ENCODE measurements around the gene TNFRSF4. TPM values are rescaled to one million over a fixed set of nuclear protein-coding genes. Genes with fewer than 3 reads are reported as not detected.

TNFRSF4 gene
- total RNA-seq, 4 donors from 2014 or later = 0.69 to 1.4 TPM; not detected in 2

DNA sequence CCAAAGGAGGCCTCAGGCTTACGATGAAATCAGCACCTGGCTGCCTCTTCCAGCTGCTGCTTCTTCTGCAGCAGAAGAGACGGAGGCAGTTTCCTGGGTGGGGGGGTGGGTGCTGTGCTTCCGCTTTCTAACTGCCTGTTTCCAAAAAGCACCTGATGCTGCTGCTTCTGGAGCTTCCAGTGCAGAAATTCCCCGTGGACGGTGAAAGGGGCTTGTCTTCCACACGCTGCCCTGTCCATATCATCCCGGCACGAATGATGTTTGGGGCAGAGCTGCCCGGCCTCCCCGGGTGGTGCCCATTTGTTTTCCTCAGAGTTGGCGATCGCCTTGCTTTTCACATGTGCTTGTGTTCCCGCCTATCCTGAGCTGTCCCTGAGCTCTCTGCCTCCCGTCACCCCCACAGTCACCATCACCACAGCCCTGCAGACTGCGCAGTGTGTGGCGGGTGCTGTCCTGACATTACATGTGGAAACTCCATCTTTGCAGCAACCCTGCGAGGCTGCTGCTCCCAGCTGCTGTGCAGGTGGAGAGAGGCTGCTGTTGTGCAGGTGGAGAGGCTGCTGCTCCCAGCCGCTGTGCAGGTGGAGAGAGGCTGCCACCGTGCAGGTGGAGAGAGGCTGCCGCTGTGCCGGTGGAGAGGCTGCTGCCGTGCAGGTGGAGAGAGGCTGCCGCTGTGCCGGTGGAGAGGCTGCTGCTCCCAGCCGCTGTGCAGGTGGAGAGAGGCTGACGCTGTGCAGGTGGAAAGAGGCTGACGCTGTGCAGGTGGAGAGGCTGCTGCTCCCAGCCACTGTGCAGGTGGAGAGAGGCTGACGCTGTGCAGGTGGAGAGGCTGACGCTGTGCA lies 38.5 kb downstream of the TNFRSF4 start:
- intact Hi-C loops (cut with DNase I; ENCODE audit: low total_unique reads) = no loop called here
- no peak for DNase-seq (ENCODE audit: low spot score in 2 of 2)
- no peak overlapping the region for H3K4me3 ChIP-seq (ENCODE audit: low read depth, poor library complexity, severe bottlenecking)
- TF ChIP-seq CTCF (IDR thresholded peaks at IDR 0.05) (no peak), POLR2A (IDR thresholded peaks at IDR 0.05) (no peak)
- WGBS, 2 donors = 82 to 83% methylated on average over 28 to 29 of the region's 29 CpGs

DNA sequence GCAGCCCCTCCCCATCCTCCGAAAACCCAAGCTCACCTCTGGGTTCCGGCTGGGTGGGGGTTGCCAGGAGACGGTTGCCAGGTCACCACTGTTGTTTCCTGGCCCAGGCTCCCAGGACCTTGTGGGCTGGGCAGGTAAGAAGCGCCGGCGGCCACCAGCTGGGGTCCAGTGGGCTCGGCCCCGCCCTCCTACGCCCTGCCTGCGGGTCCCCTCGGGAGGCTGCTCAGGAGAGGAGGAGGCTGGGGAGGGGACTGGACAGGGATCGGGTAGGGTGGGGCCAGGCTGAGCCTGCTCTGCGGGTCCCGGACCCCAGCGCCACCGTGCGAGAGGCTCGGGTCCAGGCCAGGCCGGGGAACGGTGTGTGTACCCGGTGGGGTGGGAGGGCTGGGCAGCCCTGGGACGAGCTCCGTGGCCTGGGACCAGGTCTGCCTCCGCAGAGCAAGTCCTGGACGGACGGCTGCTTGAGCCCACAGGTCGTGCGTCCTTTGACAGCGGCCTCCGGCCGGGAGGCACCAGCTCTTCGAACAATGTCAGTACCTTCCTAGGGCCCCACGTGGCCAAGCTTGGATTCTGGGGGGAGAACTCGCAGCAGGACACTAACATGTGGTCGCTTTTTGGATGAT lies 40.0 kb downstream of the TNFRSF4 start, which contains the start of gene TTLL10:
Gene TTLL10, plus strand, starts transcription at position 88 of the 623 bp plus-strand sequence. CDS start 5,336 bp downstream, outside the sequence.
- H3K4me3 ChIP-seq (ENCODE audit: low read depth, poor library complexity, severe bottlenecking) = no peak within 1 kb of the TSS
- no peak for DNase-seq (ENCODE audit: low spot score in 2 of 2)
- intact Hi-C loops (cut with DNase I; ENCODE audit: low total_unique reads) = no loop called here
- no peak for TF ChIP-seq POLR2A (IDR thresholded peaks at IDR 0.05)
- no peak for TF ChIP-seq CTCF (IDR thresholded peaks at IDR 0.05)
- WGBS, 2 donors = 40 to 46% methylated on average over 19 to 34 of the region's 35 CpGs

- TF ChIP-seq POLR2A (IDR thresholded peaks at IDR 0.05) (no peak), CTCF (IDR thresholded peaks at IDR 0.05) (no peak)
- 53 to 70% methylated on average over 28 to 32 of the region's 32 CpGs for WGBS, 2 donors
- no peak overlapping the region for H3K4me3 ChIP-seq (ENCODE audit: low read depth, poor library complexity, severe bottlenecking)
- intact Hi-C loops (cut with DNase I; ENCODE audit: low total_unique reads) = no loop called here
- DNase-seq (ENCODE audit: low spot score in 2 of 2) = no peak
These were observed 40.7 kb downstream of the TNFRSF4 start for GRCh38 chr1:1173061-1173792.

- DNase-seq (ENCODE audit: low spot score in 2 of 2) = no peak
- 60 to 71% methylated on average over 25 to 32 of the region's 33 CpGs for whole genome bisulfite sequencing, 2 donors
These were observed 42.2 kb downstream of the TNFRSF4 start for GRCh38 chr1:1171546-1172340.

More at GRCh38 chr1:1171546-1172340, 42.2 kb downstream of the TNFRSF4 start:
- intact Hi-C loops (cut with DNase I; ENCODE audit: low total_unique reads) = no loop called here
- no peak overlapping the region for H3K4me3 ChIP-seq (ENCODE audit: low read depth, poor library complexity, severe bottlenecking)
- TF ChIP-seq POLR2A (IDR thresholded peaks at IDR 0.05) (no peak), CTCF (IDR thresholded peaks at IDR 0.05) (no peak)

Data from lower leg skin (tissue), 4 donors.